C4-2B (cell line): ENCODE results near the gene GAGE12H.
"Not testable (repeated sequence)": the region's sequence is repeated elsewhere in the genome, so short reads cannot be mapped to it uniquely, and the experiment has no call there.

Experiments used
- ZFX ChIP-seq: fragments of 450-650 bp; IDR thresholded peaks from 2 replicates; pipeline ENCODE4 v1.6.1; 2017
- TF ChIP-seq, protein P1 (sequence below): fragments of 450-650 bp; conservative IDR thresholded peaks from 2 replicates; pipeline ENCODE4 v1.5.1; 2017; ENCODE audit warnings: mild to moderate bottlenecking

DNA sequence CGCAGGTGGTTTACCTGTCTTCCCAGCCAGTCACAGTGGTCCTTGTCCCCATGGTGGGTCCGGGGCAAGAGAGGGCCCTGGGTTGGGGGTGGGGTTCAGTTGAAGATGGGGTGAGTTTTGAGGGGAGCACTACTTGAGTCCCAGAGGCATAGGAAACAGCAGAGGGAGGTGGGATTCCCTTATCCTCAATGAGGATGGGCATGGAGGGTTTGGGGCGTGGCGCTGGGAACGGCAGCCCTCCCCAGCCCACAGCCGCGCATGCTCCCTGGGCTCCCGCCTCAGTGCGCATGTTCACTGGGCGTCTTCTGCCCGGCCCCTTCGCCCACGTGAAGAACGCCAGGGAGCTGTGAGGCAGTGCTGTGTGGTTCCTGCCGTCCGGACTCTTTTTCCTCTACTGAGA, 28.8 kb upstream of the GAGE12H start, which contains the start of gene GAGE12E:
- TF ChIP-seq, protein P1, sequence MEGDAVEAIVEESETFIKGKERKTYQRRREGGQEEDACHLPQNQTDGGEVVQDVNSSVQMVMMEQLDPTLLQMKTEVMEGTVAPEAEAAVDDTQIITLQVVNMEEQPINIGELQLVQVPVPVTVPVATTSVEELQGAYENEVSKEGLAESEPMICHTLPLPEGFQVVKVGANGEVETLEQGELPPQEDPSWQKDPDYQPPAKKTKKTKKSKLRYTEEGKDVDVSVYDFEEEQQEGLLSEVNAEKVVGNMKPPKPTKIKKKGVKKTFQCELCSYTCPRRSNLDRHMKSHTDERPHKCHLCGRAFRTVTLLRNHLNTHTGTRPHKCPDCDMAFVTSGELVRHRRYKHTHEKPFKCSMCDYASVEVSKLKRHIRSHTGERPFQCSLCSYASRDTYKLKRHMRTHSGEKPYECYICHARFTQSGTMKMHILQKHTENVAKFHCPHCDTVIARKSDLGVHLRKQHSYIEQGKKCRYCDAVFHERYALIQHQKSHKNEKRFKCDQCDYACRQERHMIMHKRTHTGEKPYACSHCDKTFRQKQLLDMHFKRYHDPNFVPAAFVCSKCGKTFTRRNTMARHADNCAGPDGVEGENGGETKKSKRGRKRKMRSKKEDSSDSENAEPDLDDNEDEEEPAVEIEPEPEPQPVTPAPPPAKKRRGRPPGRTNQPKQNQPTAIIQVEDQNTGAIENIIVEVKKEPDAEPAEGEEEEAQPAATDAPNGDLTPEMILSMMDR, result not testable (repeated sequence)
- not testable (repeated sequence) for TF ChIP-seq ZFX
